ENCODE results near the gene PPP1R3G.
"Not testable (repeated sequence)": the region's sequence is repeated elsewhere in the genome, so short reads cannot be mapped to it uniquely, and the experiment has no call there.

Gene PPP1R3G

GRCh38 chr6:5058254-5058653 lies 26.9 kb upstream of the PPP1R3G start:
- H3K9ac ChIP-seq (ENCODE audit: low read depth, low read length, poor library complexity, severe bottlenecking), result no peak overlapping the region
- no peaks in the 10 kb centered on the region for H3K79me2 ChIP-seq (ENCODE audit: insufficient read depth, low read length)
- H3K27me3 ChIP-seq (ENCODE audit: insufficient read depth, low read length, poor library complexity, severe bottlenecking), result no peaks in the 10 kb centered on the region
- H2AFZ ChIP-seq (ENCODE audit: low read length), result no peak overlapping the region
- no peaks in the 10 kb centered on the region for H3K9me2 ChIP-seq (replicated peaks; ENCODE audit: low read depth, low read length)
- H3K36me3 ChIP-seq (ENCODE audit: insufficient read depth, low read length), result no peaks in the 10 kb centered on the region
- peaks cover 4% of the 10 kb centered on the region for H3K4me1 ChIP-seq (ENCODE audit: insufficient read depth, low read length, poor library complexity, severe bottlenecking)
- H3F3A ChIP-seq (ENCODE audit: low read depth), result no peaks in the 10 kb centered on the region
- H3K4me2 ChIP-seq (ENCODE audit: low read depth, low read length, poor library complexity, severe bottlenecking), result no peak overlapping the region
- H4K20me1 ChIP-seq (ENCODE audit: insufficient read depth, low read length, poor library complexity, severe bottlenecking), result no peaks in the 10 kb centered on the region
- H3K4me3 ChIP-seq (ENCODE audit: low read length, poor library complexity, severe bottlenecking), result no peak overlapping the region
- H3K9me3 ChIP-seq (ENCODE audit: insufficient read depth, low read depth, low read length), result no peaks in the 10 kb centered on the region
- TF ChIP-seq EZH2phosphoT487 (IDR thresholded peaks at IDR 0.05; ENCODE audit: borderline replicate concordance) (no peak), CTCF (conservative IDR thresholded peaks at IDR 0.05; ENCODE audit: low read length) (no peak)

- H3F3A ChIP-seq (ENCODE audit: low read depth), result no peaks in the 10 kb centered on the region
- H3K9me3 ChIP-seq (ENCODE audit: insufficient read depth, low read depth, low read length), result no peaks in the 10 kb centered on the region
- no peaks in the 10 kb centered on the region for H3K9me2 ChIP-seq (replicated peaks; ENCODE audit: low read depth, low read length)
- no peaks in the 10 kb centered on the region for H3K27me3 ChIP-seq (ENCODE audit: insufficient read depth, low read length, poor library complexity, severe bottlenecking)
- no peak overlapping the region for H3K9ac ChIP-seq (ENCODE audit: low read depth, low read length, poor library complexity, severe bottlenecking)
- H3K4me2 ChIP-seq (ENCODE audit: low read depth, low read length, poor library complexity, severe bottlenecking), result no peak overlapping the region
- H3K4me1 ChIP-seq (ENCODE audit: insufficient read depth, low read length, poor library complexity, severe bottlenecking), result no peaks in the 10 kb centered on the region
- H3K4me3 ChIP-seq (ENCODE audit: low read length, poor library complexity, severe bottlenecking), result no peak overlapping the region
- TF ChIP-seq EZH2phosphoT487 (IDR thresholded peaks at IDR 0.05; ENCODE audit: borderline replicate concordance), result no peak
- no peak for TF ChIP-seq CTCF (conservative IDR thresholded peaks at IDR 0.05; ENCODE audit: low read length)
- H3K79me2 ChIP-seq (ENCODE audit: insufficient read depth, low read length), result no peaks in the 10 kb centered on the region
- H4K20me1 ChIP-seq (ENCODE audit: insufficient read depth, low read length, poor library complexity, severe bottlenecking), result no peaks in the 10 kb centered on the region
- H3K36me3 ChIP-seq (ENCODE audit: insufficient read depth, low read length), result no peaks in the 10 kb centered on the region
- H2AFZ ChIP-seq (ENCODE audit: low read length), result no peak overlapping the region
These were observed 25.9 kb upstream of the PPP1R3G start for GRCh38 chr6:5059036-5059896.

GRCh38 chr6:5060439-5060838 lies 24.7 kb upstream of the PPP1R3G start:
- H2AFZ ChIP-seq (ENCODE audit: low read length); H3K9me3 ChIP-seq (ENCODE audit: insufficient read depth, low read depth, low read length); H3K4me2 ChIP-seq (ENCODE audit: low read depth, low read length, poor library complexity, severe bottlenecking); H3K9me2 ChIP-seq (replicated peaks; ENCODE audit: low read depth, low read length); H4K20me1 ChIP-seq (ENCODE audit: insufficient read depth, low read length, poor library complexity, severe bottlenecking); H3K79me2 ChIP-seq (ENCODE audit: insufficient read depth, low read length); H3K4me1 ChIP-seq (ENCODE audit: insufficient read depth, low read length, poor library complexity, severe bottlenecking); H3K27me3 ChIP-seq (ENCODE audit: insufficient read depth, low read length, poor library complexity, severe bottlenecking); H3K36me3 ChIP-seq (ENCODE audit: insufficient read depth, low read length); H3K4me3 ChIP-seq (ENCODE audit: low read length, poor library complexity, severe bottlenecking); H3F3A ChIP-seq (ENCODE audit: low read depth); H3K9ac ChIP-seq (ENCODE audit: low read depth, low read length, poor library complexity, severe bottlenecking): not testable (repeated sequence)

GRCh38 chr6:5061152-5061551 lies 24.0 kb upstream of the PPP1R3G start:
- Histone ChIP-seq H3F3A (ENCODE audit: low read depth) (no peaks in the 10 kb centered on the region), H3K4me2 (ENCODE audit: low read depth, low read length, poor library complexity, severe bottlenecking) (no peak overlapping the region), H3K4me1 (ENCODE audit: insufficient read depth, low read length, poor library complexity, severe bottlenecking) (no peaks in the 10 kb centered on the region)

More at GRCh38 chr6:5061152-5061551, 24.0 kb upstream of the PPP1R3G start:
- no peaks in the 10 kb centered on the region for H3K36me3 ChIP-seq (ENCODE audit: insufficient read depth, low read length)
- H2AFZ ChIP-seq (ENCODE audit: low read length), result no peak overlapping the region
- H3K4me3 ChIP-seq (ENCODE audit: low read length, poor library complexity, severe bottlenecking), result no peak overlapping the region
- H3K9me3 ChIP-seq (ENCODE audit: insufficient read depth, low read depth, low read length), result no peaks in the 10 kb centered on the region
- H3K9me2 ChIP-seq (replicated peaks; ENCODE audit: low read depth, low read length), result no peaks in the 10 kb centered on the region
- no peak overlapping the region for H3K9ac ChIP-seq (ENCODE audit: low read depth, low read length, poor library complexity, severe bottlenecking)
- no peaks in the 10 kb centered on the region for H4K20me1 ChIP-seq (ENCODE audit: insufficient read depth, low read length, poor library complexity, severe bottlenecking)
- H3K79me2 ChIP-seq (ENCODE audit: insufficient read depth, low read length), result no peaks in the 10 kb centered on the region
- H3K27me3 ChIP-seq (ENCODE audit: insufficient read depth, low read length, poor library complexity, severe bottlenecking), result no peaks in the 10 kb centered on the region
- TF ChIP-seq CTCF (conservative IDR thresholded peaks at IDR 0.05; ENCODE audit: low read length) (no peak), EZH2phosphoT487 (IDR thresholded peaks at IDR 0.05; ENCODE audit: borderline replicate concordance) (no peak)
